Adrenal gland (tissue), 12 donors: ENCODE data around the gene ANKRD10. TPM values are rescaled to one million over a fixed set of nuclear protein-coding genes. Genes with fewer than 3 reads are reported as not detected.

Experiments
- DNase-seq, 7 donors: peaks; one replicate each; pipeline ENCODE4 v3.0.0-alpha.2; 2019 to 2020
- H3K27ac ChIP-seq, 5 donors: fragments of 200-600 bp; sonication (generic) in 4 of 5; 1 replicate in 3 of 5; 2 replicates in 2 of 5; pipeline versions ENCODE4 v1.5.1 to v1.8.0; 2016 to 2020; ENCODE audit warnings: mild to moderate bottlenecking in 1 of 5
- H3K27me3 ChIP-seq: fragments of 200-600 bp; 2 replicates; pipeline ENCODE4 v1.8.0; 2021
- H3K36me3 ChIP-seq, 2 donors: fragments of 200-600 bp; replicated peaks in 1 of 2; 1 replicate in 1 of 2; 2 replicates in 1 of 2; pipeline versions ENCODE4 v1.5.1 to v1.8.0; 2018 to 2022
- H3K4me1 ChIP-seq, 2 donors: fragments of 200-600 bp; replicated peaks in 1 of 2; 1 replicate in 1 of 2; 2 replicates in 1 of 2; pipeline versions ENCODE4 v1.5.1 to v1.8.0; 2018 to 2021
- H3K4me3 ChIP-seq, 4 donors: fragments of 200-600 bp; sonication (generic) in 3 of 4; one replicate each; pipeline ENCODE4 v1.5.1; 2016 to 2018
- H3K9me3 ChIP-seq, 3 donors: fragments of 200-600 bp; sonication (generic) in 1 of 3; replicated peaks in 1 of 3; 1 replicate in 2 of 3; 2 replicates in 1 of 3; pipeline versions ENCODE4 v1.5.1 to v1.8.0; 2016 to 2021
- CTCF ChIP-seq, 6 experiments: fragments of 450-650 bp in 4 of 6; fragments of 200-600 bp in 2 of 6; sonication (generic) in 1 of 6; IDR thresholded peaks; 1 replicate in 5 of 6; 2 replicates in 1 of 6; pipeline versions ENCODE4 v1.5.1 to v1.8.0; 2016 to 2021; ENCODE audit warnings: antibody characterized with exemption in 6 of 6, mild to moderate bottlenecking in 2 of 6, moderate library complexity in 1 of 6
- POLR2A ChIP-seq, 2 donors: fragments of 450-650 bp; IDR thresholded peaks; one replicate each; pipeline ENCODE4 v1.6.1; 2017; ENCODE audit warnings: antibody characterized with exemption in 2 of 2, mild to moderate bottlenecking in 2 of 2, moderate library complexity in 1 of 2
- WGBS, 4 donors: extraction: QIAGEN DNeasy Blood & Tissue Kit in 2 of 4; methylation state at CpG; one replicate each; pipeline versions ENCODE4 v1.1.5 to v1.1.7; 2013 to 2017; 5-methylcytosine and 5-hydroxymethylcytosine counted together
- intact Hi-C, 2 donors: fragments of 100-400 bp; cut with DNase I; formaldehyde crosslinking; loops; one replicate each; pipeline versions ENCODE4 v1.14.1 to v1.15.0; 2022 to 2023
- polyA plus RNA-seq, 3 donors: library from polyadenylated mRNA; stranded (reverse); fragments of 200-250 nt in 2 of 3; fragments of 350-450 nt in 1 of 3; fragmentation: Illumina TruSeq in 1 of 3; extraction: RNeasy Lipid Tissue Mini Kit (QIAGEN cat#74804) in 1 of 3; gene quantifications; one replicate each; pipeline ENCODE4 v1.2.3, GENCODE V29; 2013 to 2014
- total RNA-seq, 9 donors: library from RNA; depleted of rRNA in 4 of 9; stranded (reverse); fragments of >200 nt in 4 of 9; fragments of 120-200 nt in 1 of 9; fragmentation: NEBNext Ultra II Directional in 1 of 9; extraction: Animal tissue kit (Norgen Biotek cat#: 25700) in 1 of 9; gene quantifications; one replicate each; pipeline versions ENCODE4 v1.1.0 to v1.2.4, GENCODE V29; 2013 to 2023
- donor health status: healthy with polysubstance abuse.
- donor health status: Bipolar disorder and iron deficiency.
- donor health status: DM: yes; HTN: yes; CAD: no.
- donor health status: DM: no; HTN: no; CAD: no.
- donor health status: DM: no; HTN: no; CAD: no.
- donor health status: DM: yes; HTN: yes; CAD: no.

The ANKRD10 gene
- total and polyA plus RNA-seq, 12 donors = 36.5 to 159 (median 101) TPM

DNA sequence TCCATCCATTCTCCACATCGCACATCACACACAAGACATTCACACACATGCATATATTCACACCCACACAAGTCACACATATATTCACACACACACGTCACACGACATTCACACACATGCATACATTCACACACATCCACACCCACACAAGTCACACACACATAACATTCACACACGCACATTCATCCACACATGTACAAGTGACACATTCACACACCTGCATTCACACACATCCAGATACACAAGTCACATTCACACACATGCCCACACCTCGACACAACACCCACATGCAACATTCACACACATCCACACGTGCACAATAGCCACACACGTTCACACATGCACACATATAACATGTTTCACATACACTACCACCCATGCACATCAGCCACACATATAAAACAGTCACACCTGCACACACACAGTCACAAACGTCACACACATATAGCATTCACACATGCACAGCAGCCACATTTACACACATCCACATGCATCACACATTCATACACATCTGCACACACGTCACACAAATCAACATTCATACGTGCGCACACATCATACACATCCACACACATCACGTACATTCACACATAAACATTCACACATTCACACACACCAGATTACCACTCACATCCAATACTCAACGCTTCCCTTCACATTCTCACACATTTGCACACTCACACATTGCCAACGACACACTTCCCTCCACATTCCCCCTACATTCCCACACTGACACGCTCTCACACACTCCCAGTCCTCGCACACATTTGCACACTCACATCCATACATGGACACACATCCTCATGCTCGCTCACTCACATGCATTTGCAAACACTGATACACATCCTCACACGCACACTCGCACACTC lies 41.0 kb downstream of the ANKRD10 start:
- peak overlapping the region in 1 of 4 donors; percentile 51 for H3K4me3 ChIP-seq
- WGBS, 4 donors = 63 to 68% (median 64%) methylated on average over 19 of the region's 19 CpGs
- H3K27me3 ChIP-seq = no peaks in the 10 kb centered on the region
- no peaks in the 10 kb centered on the region for H3K36me3 ChIP-seq
- H3K4me1 ChIP-seq = peaks cover 8 to 24% of the 10 kb centered on the region in 2 donors
- intact Hi-C loops = no loop called here
- no peak for DNase-seq
- H3K27ac ChIP-seq = no peak overlapping the region
- TF ChIP-seq CTCF (IDR thresholded peaks at IDR 0.05) (no peak), POLR2A (IDR thresholded peaks at IDR 0.05) (no peak)
- H3K9me3 ChIP-seq = no peaks in the 10 kb centered on the region

- no peak overlapping the region for H3K27ac ChIP-seq
- WGBS, 4 donors = 83 to 91% (median 85%) methylated on average over 26 to 35 of the region's 35 CpGs
- H3K9me3 ChIP-seq = no peaks in the 10 kb centered on the region
- no peaks in the 10 kb centered on the region for H3K36me3 ChIP-seq
- H3K4me1 ChIP-seq = peaks cover 8 to 24% of the 10 kb centered on the region in 2 donors
- no peak for TF ChIP-seq CTCF (IDR thresholded peaks at IDR 0.05)
- no peak for TF ChIP-seq POLR2A (IDR thresholded peaks at IDR 0.05)
- H3K27me3 ChIP-seq = no peaks in the 10 kb centered on the region
- DNase-seq = no peak
- intact Hi-C loops = no loop called here
- H3K4me3 ChIP-seq = no peak overlapping the region
Observed at GRCh38 chr13:110872768-110873638, 41.9 kb downstream of the ANKRD10 start.

DNA sequence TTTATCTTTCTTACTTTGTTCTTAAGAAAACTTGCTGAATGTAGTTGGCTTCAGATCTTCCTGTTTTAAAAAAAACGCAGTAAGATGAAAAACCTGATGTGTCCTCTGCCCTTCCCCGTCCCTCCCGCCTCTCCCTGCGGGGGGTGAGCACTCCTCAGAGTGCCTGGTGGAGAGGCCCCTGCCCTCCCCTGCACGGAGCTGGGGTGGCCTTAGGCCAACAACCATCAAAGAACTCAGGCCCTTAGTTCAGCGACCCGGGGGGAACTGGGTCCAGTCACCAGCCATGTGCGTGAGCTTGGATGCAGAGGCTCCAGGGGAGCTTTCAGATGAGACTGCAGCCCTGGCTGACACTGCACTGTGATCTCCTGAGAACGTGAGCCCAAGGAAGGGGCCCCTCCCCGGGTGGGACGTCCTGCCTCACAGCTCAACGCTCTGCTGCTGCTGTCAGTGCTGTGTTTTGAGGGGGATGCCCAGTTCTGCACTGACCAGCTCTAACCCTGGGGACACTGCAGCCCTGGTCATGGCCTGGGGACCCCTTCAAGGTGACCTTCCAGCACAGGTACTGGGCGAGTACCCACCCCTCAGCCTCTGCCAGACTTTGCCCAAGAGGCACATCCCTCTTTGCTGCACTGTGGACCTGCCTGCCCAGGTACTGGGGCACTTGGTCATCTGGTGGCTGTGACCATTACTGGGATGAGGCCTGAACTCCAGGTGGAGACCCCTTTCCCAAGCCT lies 42.7 kb downstream of the ANKRD10 start:
- H3K4me1 ChIP-seq = peaks cover 8 to 24% of the 10 kb centered on the region in 2 donors
- no peaks in the 10 kb centered on the region for H3K27me3 ChIP-seq
- no peak overlapping the region for H3K4me3 ChIP-seq
- no peak for DNase-seq
- no peak overlapping the region for H3K27ac ChIP-seq
- TF ChIP-seq POLR2A (IDR thresholded peaks at IDR 0.05) (no peak), CTCF (IDR thresholded peaks at IDR 0.05) (no peak)
- 63 to 78% (median 74%) methylated on average over 5 to 13 of the region's 13 CpGs for WGBS, 4 donors
- no peaks in the 10 kb centered on the region for H3K36me3 ChIP-seq
- intact Hi-C loops = no loop called here
- H3K9me3 ChIP-seq = no peaks in the 10 kb centered on the region
